ENCODE data around the gene SNRNP70. TPM values are rescaled to one million over a fixed set of nuclear protein-coding genes. Genes with fewer than 3 reads are reported as not detected.

The SNRNP70 gene
- total and polyA plus RNA-seq, 10 of the 15 experiments (the other 5 are each of a cell fraction or from before 2014, with no cell fraction given), result 2.7 to 453 (median 159) TPM

GRCh38 chr19:49113762-49114629 is 28.7 kb downstream of the SNRNP70 start, which contains the start of gene LIN7B:
Gene LIN7B (plus strand): TSS chr19:49114370. CDS start chr19:49114405, 35 bp downstream.
- no TSS peak for BruUV-seq (replicated peaks)
- H3K79me2 ChIP-seq (ENCODE audit: control insufficient read depth, insufficient read depth, low read length), result no peaks in the 10 kb centered on the region
- ATAC-seq (peak; percentile 76), FAIRE-seq (peak; percentile 41), DNase-seq (ENCODE audit: low read depth, low spot score) (no peak)
- ChIA-PET CTCF (interaction anchor here (0.6 to 2.4 kb wide), 16 partner anchors 8 to 307 kb away, joined by 3 to 37 read pairs (median 4); partner anchors contain the start of genes GYS1 and RUVBL2), SMC1A (ENCODE audit: uncharacterized antibody, unreplicated experiment) (interaction anchor here (0.9 to 1.4 kb wide), 3 partner anchors 16 to 94 kb away, joined by 3 to 5 read pairs (median 4); no protein-coding TSS in a partner anchor), RAD21 (ENCODE audit: unreplicated experiment) (interaction anchor here (1.2 to 1.8 kb wide), 2 partner anchors 14 to 85 kb away, joined by 5 to 7 read pairs; no protein-coding TSS in a partner anchor), POLR2A (interaction anchor here (1.4 kb wide), 1 partner anchor 13 kb away, joined by 6 read pairs; no protein-coding TSS in a partner anchor)
- peak within 1 kb of the TSS; percentile 77 for H2AFZ ChIP-seq (ENCODE audit: control insufficient read depth, low read depth, low read length)
- H4K20me1 ChIP-seq (ENCODE audit: control insufficient read depth, insufficient read depth), result no peaks in the 10 kb centered on the region
- H3K27ac ChIP-seq (ENCODE audit: control insufficient read depth, insufficient read depth), result no peak within 1 kb of the TSS
- peaks cover 12% of the 10 kb centered on the region for H3K4me1 ChIP-seq (ENCODE audit: control insufficient read depth, insufficient read depth, low read length)
- H3K4me2 ChIP-seq (ENCODE audit: control insufficient read depth, insufficient read depth), result peak within 1 kb of the TSS; percentile 85
- H3K27me3 ChIP-seq (replicated peaks in 1 of 2; ENCODE audit: control insufficient read depth in 2 of 2, insufficient read depth in 2 of 2, low read length in 1 of 2), result no peaks in the 10 kb centered on the region
- intact Hi-C loops (cut with micrococcal nuclease; ENCODE audit: unreplicated experiment), result no loop called here
- in situ Hi-C loops (cut with MboI), result no loop called here
- peak within 1 kb of the TSS; percentile 75; the same call in 1 of the 2 replicates for H3K4me3 ChIP-seq
- H3K9me3 ChIP-seq (replicated peaks; ENCODE audit: control insufficient read depth, insufficient read depth, low read length), result no peaks in the 10 kb centered on the region
- peak within 1 kb of the TSS; percentile 16; the same call in 1 of the 2 replicates for H3K9ac ChIP-seq (ENCODE audit: control insufficient read depth, insufficient read depth, low read length)
- WGBS (ENCODE audit: insufficient coverage, insufficient replicate concordance, low lambda C conversion rate, missing lambda C conversion rate), result 1% methylated on average over 39 of the region's 66 CpGs
- peaks cover 0 to 2% of the 10 kb centered on the region in 2 experiments; a peak in 2 of 4 replicates for H3K36me3 ChIP-seq (ENCODE audit: control insufficient read depth in 2 of 2, insufficient read depth in 2 of 2, low read length in 1 of 2)
- TF ChIP-seq BCL3 (IDR thresholded peaks at IDR 0.05; ENCODE audit: borderline replicate concordance, insufficient read depth, low read depth, low read length, poor library complexity, severe bottlenecking) (peak; percentile 77), SKIL (IDR thresholded peaks at IDR 0.05; ENCODE audit: low read depth, poor library complexity, severe bottlenecking) (no peak), SUZ12 (IDR thresholded peaks at IDR 0.05; ENCODE audit: unreplicated experiment) (no peak), BHLHE40 (IDR thresholded peaks at IDR 0.05; ENCODE audit: borderline replicate concordance in 1 of 2, low read depth in 2 of 2, low read length in 1 of 2) (peak in 1 of 2 experiments; percentile 69; a peak in 1 of 4 replicates), PAX5 (IDR thresholded peaks at IDR 0.05; ENCODE audit: borderline replicate concordance, low read depth, low read length) (0 out of 2 replicates have a peak, but pooled peaks have one; percentile 32), ZNF217 (IDR thresholded peaks at IDR 0.05) (0 out of 2 replicates have a peak, but pooled peaks have one; percentile 57), TCF3 (IDR thresholded peaks at IDR 0.05; ENCODE audit: borderline replicate concordance, insufficient read depth, low read depth, low read length) (peak; percentile 59; the same call in 1 of the 2 replicates), KLF5 (IDR thresholded peaks at IDR 0.05; ENCODE audit: partially characterized antibody) (no peak), ZNF207 (IDR thresholded peaks at IDR 0.05; ENCODE audit: borderline replicate concordance) (no peak), MXI1 (IDR thresholded peaks at IDR 0.05; ENCODE audit: low read depth, low read length) (no peak; the same call in 1 of the 2 replicates), HDGF (IDR thresholded peaks at IDR 0.05) (0 out of 2 replicates have a peak, but pooled peaks have one; percentile 21), DPF2 (IDR thresholded peaks at IDR 0.05) (peak; percentile 69), ZBTB40 (IDR thresholded peaks at IDR 0.05; ENCODE audit: borderline replicate concordance) (no peak)

All from GM12878 (cell line).